Measurements from ENCODE around the gene TEKT3. TPM values are rescaled to one million over a fixed set of nuclear protein-coding genes. Genes with fewer than 3 reads are reported as not detected.

Gene TEKT3
- total and polyA plus RNA-seq, 5 donors: 0.32 to 0.81 (median 0.65) TPM; not detected in 1

DNA sequence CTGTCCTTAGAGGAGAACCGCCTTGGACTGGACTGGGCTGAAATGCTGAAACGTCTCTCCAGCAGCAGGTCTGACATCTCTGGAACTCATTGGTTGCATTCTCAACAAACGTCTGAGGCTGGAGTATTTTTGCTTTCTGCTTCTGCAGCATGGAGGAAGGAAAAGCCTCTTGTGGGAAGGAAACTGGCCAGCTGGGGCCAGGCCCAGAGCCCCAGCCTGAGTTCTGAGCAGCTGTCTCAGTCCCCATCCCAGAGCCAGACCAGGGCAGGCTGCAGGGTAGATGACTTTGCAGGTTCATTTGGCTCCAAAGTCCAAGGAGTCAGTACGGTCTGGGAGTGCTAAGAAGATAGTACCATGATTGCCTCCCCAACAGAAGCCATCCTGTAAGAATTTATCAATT is 18.3 kb downstream of the TEKT3 start:
- WGBS: 44% methylated on average over 4 of the region's 4 CpGs
- Histone ChIP-seq H3K9me3 (ENCODE audit: control insufficient read depth, low read length) (no peaks in the 10 kb centered on the region), H3K4me1 (ENCODE audit: control insufficient read depth, insufficient read depth, low read length) (no peaks in the 10 kb centered on the region), H3K27me3 (ENCODE audit: control insufficient read depth, insufficient read depth) (no peaks in the 10 kb centered on the region), H3K27ac (ENCODE audit: low read length) (no peak overlapping the region), H3K4me3 (ENCODE audit: low read length) (no peak overlapping the region)
- ATAC-seq (peak in 1 of 2 donors; percentile 68), DNase-seq (peak in 2 of 3 donors; percentile 65 to 78)
- intact Hi-C loops (cut with DNase I): no loop called here

DNA sequence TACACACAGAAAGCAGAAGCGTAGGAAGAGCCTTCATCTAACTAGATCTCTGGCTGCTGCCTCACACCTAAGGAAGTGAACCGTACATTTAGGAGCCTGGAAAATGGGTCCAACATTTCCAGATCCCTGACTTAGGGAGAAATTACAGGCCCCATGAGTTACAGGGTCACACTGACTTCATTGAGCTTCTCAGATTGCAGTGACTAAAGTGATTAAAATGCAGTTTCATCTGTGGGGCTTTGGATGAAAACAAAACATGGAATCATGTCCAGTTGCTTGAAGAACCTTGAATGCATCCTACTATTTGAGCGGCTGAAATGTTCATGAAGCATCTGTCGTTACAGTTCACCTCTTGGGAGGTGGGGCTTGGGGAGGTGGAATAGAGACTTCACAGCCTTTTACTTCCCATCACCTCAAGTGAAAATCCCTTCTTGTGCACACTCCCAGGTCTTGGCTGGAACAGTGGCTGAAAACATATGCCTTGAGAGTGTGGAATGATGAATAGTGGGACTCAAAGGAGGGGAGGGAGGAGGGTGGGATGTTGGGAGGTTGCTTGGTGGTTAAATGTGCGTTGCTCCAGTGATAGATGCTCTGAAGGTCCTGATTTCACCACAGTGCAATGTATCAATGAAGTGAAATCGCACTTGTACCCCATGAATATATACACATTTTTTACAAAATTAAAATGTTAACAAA is 19.7 kb downstream of the TEKT3 start:
- intact Hi-C loops (cut with DNase I): no loop called here
- no peaks in the 10 kb centered on the region for H3K4me1 ChIP-seq (ENCODE audit: control insufficient read depth, insufficient read depth, low read length)
- 82% methylated on average over 6 of the region's 6 CpGs for WGBS
- DNase-seq: no peak
- no peak for ATAC-seq
- H3K27me3 ChIP-seq (ENCODE audit: control insufficient read depth, insufficient read depth): no peaks in the 10 kb centered on the region
- H3K9me3 ChIP-seq (ENCODE audit: control insufficient read depth, low read length): no peaks in the 10 kb centered on the region
- no peak overlapping the region for H3K27ac ChIP-seq (ENCODE audit: low read length)
- H3K4me3 ChIP-seq (ENCODE audit: low read length): no peak overlapping the region

DNA sequence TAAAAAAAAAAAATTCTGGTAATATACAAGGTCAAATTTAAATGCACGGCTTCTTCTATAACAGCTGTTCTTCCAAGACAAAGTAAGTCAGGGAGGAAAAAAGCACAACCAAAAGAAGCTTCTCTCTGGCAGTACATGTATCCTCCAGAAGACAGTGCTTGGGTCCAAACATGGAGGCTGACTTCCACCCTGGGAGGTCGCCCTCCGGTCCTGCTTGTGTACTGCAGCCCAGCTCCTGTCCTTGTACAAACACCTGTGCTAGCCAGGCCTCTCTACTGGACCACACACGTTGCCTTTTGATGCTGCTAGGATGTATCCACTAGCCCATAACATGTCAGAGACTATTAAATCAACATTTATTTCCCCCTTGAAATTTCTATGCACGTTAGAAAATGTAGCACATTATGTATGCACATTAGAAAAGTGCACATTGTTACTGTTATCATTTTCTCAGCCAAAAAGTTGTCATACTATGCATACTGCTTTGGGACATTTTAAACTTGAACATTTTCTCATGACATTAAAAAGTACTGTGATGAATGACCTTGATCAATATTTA is 21.9 kb downstream of the TEKT3 start:
- DNase-seq (no peak), ATAC-seq (no peak)
- intact Hi-C loops (cut with DNase I): no loop called here
- Histone ChIP-seq H3K4me3 (ENCODE audit: low read length) (no peak overlapping the region), H3K4me1 (ENCODE audit: control insufficient read depth, insufficient read depth, low read length) (no peaks in the 10 kb centered on the region), H3K9me3 (ENCODE audit: control insufficient read depth, low read length) (no peaks in the 10 kb centered on the region), H3K27me3 (ENCODE audit: control insufficient read depth, insufficient read depth) (no peaks in the 10 kb centered on the region), H3K27ac (ENCODE audit: low read length) (no peak overlapping the region)
- WGBS: 80% methylated on average over 5 of the region's 5 CpGs

DNA sequence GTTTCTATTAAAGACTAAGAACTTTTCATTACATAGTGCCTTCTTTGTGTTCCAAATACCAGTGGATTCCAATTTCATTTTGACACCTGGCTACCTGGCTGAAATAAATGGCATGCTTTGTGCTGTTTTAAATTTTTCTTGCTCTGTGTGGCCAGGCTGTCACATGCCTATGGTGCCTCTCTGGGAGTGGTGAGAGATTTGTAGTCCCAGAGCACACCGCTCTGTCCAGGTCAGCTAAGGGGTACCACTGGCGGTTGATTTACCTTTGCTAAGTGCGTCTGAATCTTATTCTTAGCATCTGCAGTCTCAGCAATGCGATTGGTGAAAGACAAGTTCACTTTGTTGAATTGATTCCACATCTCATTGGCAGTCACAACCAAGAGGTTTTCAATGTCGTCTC is 29.4 kb downstream of the TEKT3 start:
- Histone ChIP-seq H3K9me3 (ENCODE audit: control insufficient read depth, low read length) (no peaks in the 10 kb centered on the region), H3K27me3 (ENCODE audit: control insufficient read depth, insufficient read depth) (no peaks in the 10 kb centered on the region), H3K27ac (ENCODE audit: low read length) (no peak overlapping the region), H3K4me1 (ENCODE audit: control insufficient read depth, insufficient read depth, low read length) (peaks cover 3% of the 10 kb centered on the region), H3K4me3 (ENCODE audit: low read length) (no peak overlapping the region)
- no peak for ATAC-seq
- no peak for DNase-seq
- intact Hi-C loops (cut with DNase I): no loop called here
- 92% methylated on average over 5 of the region's 5 CpGs for WGBS

DNA sequence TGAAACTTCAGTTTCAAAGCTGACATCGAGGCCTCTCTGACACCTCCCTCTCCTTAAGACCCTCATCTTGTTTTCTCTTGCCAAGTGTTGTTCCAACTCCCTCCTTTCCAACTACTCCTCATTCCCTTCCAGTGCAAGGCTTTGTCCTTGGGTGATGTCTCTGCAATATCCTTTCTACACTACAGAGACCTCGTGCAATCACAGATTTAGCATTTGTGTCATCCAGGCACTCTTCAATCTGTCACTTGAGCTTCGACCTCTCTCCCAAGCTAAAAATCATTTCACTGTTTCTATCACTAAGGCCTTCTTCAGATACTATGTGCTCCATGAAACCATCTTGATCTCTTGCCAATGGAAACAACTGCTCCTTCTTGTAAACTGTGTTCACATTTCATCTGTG is 31.6 kb downstream of the TEKT3 start:
- intact Hi-C loops (cut with DNase I): no loop called here
- Histone ChIP-seq H3K4me3 (ENCODE audit: low read length) (no peak overlapping the region), H3K27ac (ENCODE audit: low read length) (peak overlapping the region; percentile 66), H3K4me1 (ENCODE audit: control insufficient read depth, insufficient read depth, low read length) (peaks cover 3% of the 10 kb centered on the region), H3K27me3 (ENCODE audit: control insufficient read depth, insufficient read depth) (no peaks in the 10 kb centered on the region), H3K9me3 (ENCODE audit: control insufficient read depth, low read length) (no peaks in the 10 kb centered on the region)
- ATAC-seq: peak; percentile 41 to 55
- no peak for DNase-seq
- WGBS: 38% methylated on average over 3 of the region's 3 CpGs

DNA sequence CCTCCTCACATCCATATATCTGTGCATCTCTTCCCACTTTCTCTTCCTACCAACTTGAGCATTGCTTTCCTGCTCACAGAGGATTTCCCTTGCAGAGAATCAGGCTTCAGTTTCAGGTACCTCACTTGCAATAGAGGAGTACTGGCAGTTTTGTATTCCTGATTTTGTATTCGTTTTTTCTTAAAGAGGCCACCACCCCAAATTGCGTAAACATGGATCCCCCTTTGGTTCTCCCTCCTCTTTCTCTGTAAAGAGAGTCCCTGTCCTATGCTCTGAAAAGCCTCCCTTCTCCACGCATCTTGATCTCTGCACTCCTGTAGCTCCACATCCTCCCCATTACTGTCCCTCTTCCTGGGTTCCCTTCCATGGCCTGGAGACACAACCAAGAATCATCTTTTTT is 32.2 kb downstream of the TEKT3 start:
- H3K9me3 ChIP-seq (ENCODE audit: control insufficient read depth, low read length): no peaks in the 10 kb centered on the region
- H3K4me1 ChIP-seq (ENCODE audit: control insufficient read depth, insufficient read depth, low read length): peaks cover 3% of the 10 kb centered on the region
- DNase-seq: no peak
- intact Hi-C loops (cut with DNase I): no loop called here
- no peak for ATAC-seq
- WGBS: 57% methylated on average over 3 of the region's 3 CpGs
- H3K27ac ChIP-seq (ENCODE audit: low read length): no peak overlapping the region
- no peak overlapping the region for H3K4me3 ChIP-seq (ENCODE audit: low read length)
- no peaks in the 10 kb centered on the region for H3K27me3 ChIP-seq (ENCODE audit: control insufficient read depth, insufficient read depth)

DNA sequence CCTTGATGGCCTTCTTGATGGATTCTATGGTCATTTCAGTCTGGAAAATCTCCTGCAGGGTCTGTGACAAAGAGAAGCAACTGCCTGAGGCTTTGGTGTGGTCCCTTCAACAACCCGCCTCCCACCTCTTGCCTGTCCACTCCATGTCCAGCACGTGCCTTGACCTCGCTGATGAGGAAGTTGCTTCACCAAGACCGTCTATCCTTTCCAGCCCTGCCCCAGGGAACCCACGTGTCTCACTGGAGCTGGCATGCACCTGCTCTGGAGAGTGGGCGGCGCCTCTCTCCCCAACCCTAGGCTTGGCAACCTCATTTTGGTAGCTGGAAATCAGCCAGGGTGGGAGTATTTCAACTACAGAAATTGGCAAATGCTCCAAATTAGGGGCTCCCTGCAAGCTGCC is 32.6 kb downstream of the TEKT3 start:
- Histone ChIP-seq H3K27ac (ENCODE audit: low read length) (no peak overlapping the region), H3K4me3 (ENCODE audit: low read length) (no peak overlapping the region), H3K9me3 (ENCODE audit: control insufficient read depth, low read length) (no peaks in the 10 kb centered on the region), H3K27me3 (ENCODE audit: control insufficient read depth, insufficient read depth) (no peaks in the 10 kb centered on the region), H3K4me1 (ENCODE audit: control insufficient read depth, insufficient read depth, low read length) (peaks cover 3% of the 10 kb centered on the region)
- intact Hi-C loops (cut with DNase I): no loop called here
- 89% methylated on average over 7 of the region's 7 CpGs for WGBS
- no peak for ATAC-seq
- DNase-seq: no peak

DNA sequence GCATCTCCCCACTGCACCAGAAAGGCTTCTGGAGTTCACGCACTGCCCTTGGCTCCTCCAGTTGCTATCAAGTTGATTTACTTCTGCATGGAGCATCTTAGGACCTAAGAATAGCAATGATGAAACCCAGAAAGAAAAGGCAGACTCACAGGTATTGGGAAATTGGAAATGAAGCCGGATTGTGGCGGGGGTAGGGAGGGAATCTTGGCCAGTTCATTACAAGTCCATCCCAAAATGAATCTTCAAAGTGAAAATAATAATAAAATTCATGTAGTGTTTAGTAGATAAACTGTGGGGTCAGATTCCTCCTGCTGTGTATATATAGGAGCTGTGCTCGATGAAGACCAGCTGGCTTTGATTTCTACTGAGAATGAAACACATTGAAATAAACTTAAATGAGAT is 33.7 kb downstream of the TEKT3 start:
- H3K4me1 ChIP-seq (ENCODE audit: control insufficient read depth, insufficient read depth, low read length): peaks cover 3% of the 10 kb centered on the region
- WGBS: 63% methylated on average over 4 of the region's 4 CpGs
- H3K9me3 ChIP-seq (ENCODE audit: control insufficient read depth, low read length): no peaks in the 10 kb centered on the region
- H3K4me3 ChIP-seq (ENCODE audit: low read length): no peak overlapping the region
- no peak overlapping the region for H3K27ac ChIP-seq (ENCODE audit: low read length)
- DNase-seq: no peak
- no peak for ATAC-seq
- no peaks in the 10 kb centered on the region for H3K27me3 ChIP-seq (ENCODE audit: control insufficient read depth, insufficient read depth)
- intact Hi-C loops (cut with DNase I): no loop called here

DNA sequence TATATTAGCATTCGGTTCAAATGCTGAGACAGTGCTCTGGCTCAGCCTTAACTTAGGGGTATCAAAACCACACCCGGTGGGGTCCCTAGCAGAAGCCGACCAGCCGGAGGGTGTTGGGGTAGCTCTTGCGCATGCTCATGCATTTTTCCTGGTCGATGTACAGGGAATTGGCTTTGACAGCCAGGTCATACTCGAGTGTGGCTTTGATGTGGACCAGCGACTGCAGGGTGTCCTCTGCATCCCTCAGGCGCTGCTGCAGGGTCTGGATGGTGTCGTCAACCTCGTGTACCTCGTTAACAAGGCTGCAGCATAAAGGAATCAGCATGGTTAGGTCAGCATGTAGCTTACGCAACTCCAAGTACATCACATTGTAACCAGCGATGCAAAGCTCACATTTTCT is 37.5 kb downstream of the TEKT3 start:
- intact Hi-C loops (cut with DNase I): no loop called here
- DNase-seq (no peak), ATAC-seq (no peak)
- Histone ChIP-seq H3K4me3 (ENCODE audit: low read length) (no peak overlapping the region), H3K27ac (ENCODE audit: low read length) (no peak overlapping the region), H3K9me3 (ENCODE audit: control insufficient read depth, low read length) (peaks cover 2% of the 10 kb centered on the region), H3K27me3 (ENCODE audit: control insufficient read depth, insufficient read depth) (no peaks in the 10 kb centered on the region), H3K4me1 (ENCODE audit: control insufficient read depth, insufficient read depth, low read length) (no peaks in the 10 kb centered on the region)
- WGBS: 91% methylated on average over 14 of the region's 14 CpGs

DNA sequence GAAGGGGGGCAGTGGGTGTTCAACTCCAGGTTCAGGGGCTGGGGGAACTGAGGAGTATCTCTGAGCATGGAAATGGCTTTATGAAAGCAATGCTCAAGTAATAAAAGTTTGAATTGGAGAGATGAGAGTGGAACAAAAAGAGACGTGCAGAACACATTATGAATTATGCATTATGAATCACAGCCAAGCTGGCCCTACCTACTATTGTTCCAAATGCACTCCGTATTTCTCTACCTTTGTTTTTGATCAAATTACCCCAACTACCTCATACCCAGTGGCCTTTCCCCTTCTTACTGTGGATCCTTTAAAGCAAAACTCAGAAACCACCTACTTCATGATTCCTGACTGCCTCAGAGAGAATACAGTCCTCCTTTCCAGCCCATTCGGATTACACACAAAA is 38.1 kb downstream of the TEKT3 start:
- ATAC-seq: no peak

DNA sequence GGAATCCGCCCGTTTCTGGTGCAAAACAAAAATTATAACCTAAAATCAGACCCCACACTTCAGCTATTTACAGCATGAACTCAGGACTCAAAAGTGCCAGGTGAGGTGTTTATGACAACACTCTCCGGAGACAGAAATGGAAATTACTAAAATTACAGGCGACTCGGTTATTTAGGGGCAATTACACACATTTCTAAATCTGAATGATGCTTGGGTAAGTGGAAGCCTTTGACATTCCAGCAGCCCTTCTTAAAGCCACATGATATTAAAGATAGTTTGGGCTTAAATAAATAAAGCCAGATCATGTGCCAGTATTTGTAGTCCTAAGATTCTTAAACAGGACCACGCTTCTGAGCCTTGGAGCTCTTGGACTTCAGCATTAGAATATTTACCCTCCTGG is 39.6 kb downstream of the TEKT3 start:
- no peak for ATAC-seq
- intact Hi-C loops (cut with DNase I): no loop called here
- Histone ChIP-seq H3K4me3 (ENCODE audit: low read length) (no peak overlapping the region), H3K27me3 (ENCODE audit: control insufficient read depth, insufficient read depth) (no peaks in the 10 kb centered on the region), H3K4me1 (ENCODE audit: control insufficient read depth, insufficient read depth, low read length) (no peaks in the 10 kb centered on the region), H3K9me3 (ENCODE audit: control insufficient read depth, low read length) (peaks cover 2% of the 10 kb centered on the region), H3K27ac (ENCODE audit: low read length) (no peak overlapping the region)
- no peak for DNase-seq
- 76% methylated on average over 6 of the region's 6 CpGs for WGBS

More for the DNA sequence above, 38.1 kb downstream of the TEKT3 start:
- no peaks in the 10 kb centered on the region for H3K4me1 ChIP-seq (ENCODE audit: control insufficient read depth, insufficient read depth, low read length)
- 24% methylated on average over 3 of the region's 3 CpGs for WGBS
- no peaks in the 10 kb centered on the region for H3K27me3 ChIP-seq (ENCODE audit: control insufficient read depth, insufficient read depth)
- H3K4me3 ChIP-seq (ENCODE audit: low read length): no peak overlapping the region
- no peak for DNase-seq
- H3K27ac ChIP-seq (ENCODE audit: low read length): no peak overlapping the region
- peaks cover 2% of the 10 kb centered on the region for H3K9me3 ChIP-seq (ENCODE audit: control insufficient read depth, low read length)
- intact Hi-C loops (cut with DNase I): no loop called here

DNA sequence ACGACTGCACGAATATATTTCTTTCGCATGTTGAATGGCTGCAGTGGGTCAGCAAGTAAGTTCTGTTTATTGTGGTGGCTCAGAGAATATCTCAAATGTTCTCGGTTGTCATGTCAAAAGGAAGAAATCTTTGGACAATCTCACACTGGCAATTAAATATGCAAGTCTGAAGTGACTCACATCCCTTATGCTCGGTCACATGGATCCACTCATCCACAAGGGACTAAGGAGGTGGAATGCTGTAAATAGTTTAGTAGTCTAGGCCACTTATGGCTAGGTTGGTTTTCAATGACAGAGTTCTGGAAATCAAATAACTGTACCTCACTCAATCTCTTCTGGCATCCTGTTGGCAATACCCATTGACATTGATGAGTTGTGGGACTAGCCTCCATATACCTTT is 43.2 kb downstream of the TEKT3 start:
- Histone ChIP-seq H3K4me3 (ENCODE audit: low read length) (no peak overlapping the region), H3K27ac (ENCODE audit: low read length) (no peak overlapping the region), H3K4me1 (ENCODE audit: control insufficient read depth, insufficient read depth, low read length) (no peaks in the 10 kb centered on the region), H3K9me3 (ENCODE audit: control insufficient read depth, low read length) (peaks cover 2% of the 10 kb centered on the region), H3K27me3 (ENCODE audit: control insufficient read depth, insufficient read depth) (no peaks in the 10 kb centered on the region)
- WGBS: 74% methylated on average over 5 of the region's 5 CpGs
- intact Hi-C loops (cut with DNase I): no loop called here
- ATAC-seq (no peak), DNase-seq (no peak)
